NOMO-1 (cell line): ENCODE data around the gene AHCYL2.
A peak's percentile ranks its signal among the peaks of the same experiment; 100 is the strongest.

Experiments used
- DNase-seq, 2 experiments: peaks; one replicate each; lab custom pipeline; 2025; ENCODE audit not compliant: unreplicated experiment in 2 of 2; lab: John Stamatoyannopoulos, UW

AHCYL2 gene

DNA sequence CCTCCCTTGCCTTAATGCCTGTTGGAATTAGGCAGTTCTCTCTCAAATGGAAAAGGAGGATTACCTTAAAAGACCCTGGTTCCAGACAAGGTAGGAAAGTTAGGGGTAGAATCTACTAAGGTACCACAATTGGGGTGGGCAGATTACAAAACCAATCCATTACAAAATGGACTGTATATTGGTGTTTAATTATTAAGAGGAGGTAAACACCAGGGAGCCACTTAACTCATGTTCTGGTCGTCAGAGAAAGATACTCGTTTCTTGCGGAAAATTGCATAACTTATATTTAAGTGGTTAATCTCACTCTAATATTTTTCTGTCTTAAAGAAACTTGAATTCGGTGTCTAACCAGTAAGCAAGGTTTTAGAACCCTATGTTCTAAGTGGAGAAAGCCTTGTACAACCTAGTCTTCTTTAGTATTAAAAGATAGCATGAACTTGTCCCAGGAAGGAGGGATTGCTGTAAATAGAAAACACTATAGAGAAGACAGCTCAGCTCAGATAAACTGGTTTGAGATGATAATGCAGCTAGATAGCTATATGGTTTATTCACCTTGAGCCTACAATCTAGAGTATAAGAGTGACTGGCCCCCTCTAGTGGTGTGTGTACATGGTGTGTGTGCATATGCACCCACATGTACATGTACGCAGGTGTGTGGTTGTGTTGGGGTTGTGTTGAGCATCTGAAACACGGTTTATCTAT lies 151.4 kb downstream of the AHCYL2 start:
- peak in 1 of 2 experiments; percentile 19 for DNase-seq

- peak; percentile 54 to 78 for DNase-seq
Observed at GRCh38 chr7:129376778-129377700, 152.2 kb downstream of the AHCYL2 start.

- DNase-seq = no peak
Observed at GRCh38 chr7:129381710-129382484, 157.1 kb downstream of the AHCYL2 start.

DNA sequence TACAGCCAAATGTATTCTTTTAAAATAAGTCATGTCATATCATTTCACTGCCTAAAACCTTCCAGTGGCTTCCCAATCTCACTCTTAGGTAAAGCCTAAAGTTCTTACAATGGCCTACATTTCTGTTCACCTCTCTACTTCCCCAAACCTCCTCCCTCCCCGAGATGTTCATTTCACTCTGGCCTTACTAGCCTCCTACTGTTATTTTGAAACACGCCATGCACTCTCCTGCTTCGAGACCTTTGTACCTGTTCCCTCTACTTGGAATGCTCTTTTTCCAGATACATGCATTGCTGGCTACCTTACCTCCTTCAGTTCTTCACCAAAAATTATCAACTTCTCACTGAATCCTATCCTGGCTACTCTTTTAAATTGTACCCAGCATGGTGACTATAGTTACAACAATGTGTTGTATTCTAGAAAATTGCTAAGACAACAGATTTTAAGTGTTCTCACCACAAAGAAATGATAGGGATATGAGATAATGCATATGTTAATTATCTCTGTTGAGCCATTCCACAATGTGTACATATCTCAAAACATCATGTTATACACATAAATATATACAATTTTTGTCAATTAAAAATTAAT lies 158.8 kb downstream of the AHCYL2 start:
- no peak for DNase-seq

DNA sequence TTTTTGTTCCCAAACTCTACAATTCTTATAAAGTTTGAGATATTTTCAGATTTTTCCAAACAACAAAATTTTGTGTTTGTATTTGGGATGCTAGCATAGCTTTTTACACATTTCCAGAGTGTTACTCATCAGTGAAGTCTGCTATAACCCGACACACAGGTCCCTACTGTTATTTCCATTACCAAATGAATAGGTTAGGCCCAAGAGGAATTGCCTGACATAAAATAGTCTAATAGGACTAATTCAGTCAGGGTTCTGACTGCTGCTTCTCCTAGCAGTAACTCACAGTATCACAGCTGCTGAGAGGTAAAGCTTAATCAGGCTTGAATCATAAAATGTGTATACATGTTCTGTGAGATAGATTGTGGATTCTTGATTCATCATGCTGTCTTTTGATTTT lies 160.3 kb downstream of the AHCYL2 start:
- no peak for DNase-seq

- no peak for DNase-seq
Observed at GRCh38 chr7:129385598-129385997, 160.8 kb downstream of the AHCYL2 start.

- no peak for DNase-seq
Observed at GRCh38 chr7:129386506-129386905, 161.7 kb downstream of the AHCYL2 start.

GRCh38 chr7:129387537-129387936 lies 162.7 kb downstream of the AHCYL2 start:
- DNase-seq = no peak

GRCh38 chr7:129388333-129389098 lies 163.7 kb downstream of the AHCYL2 start:
- DNase-seq = no peak

DNA sequence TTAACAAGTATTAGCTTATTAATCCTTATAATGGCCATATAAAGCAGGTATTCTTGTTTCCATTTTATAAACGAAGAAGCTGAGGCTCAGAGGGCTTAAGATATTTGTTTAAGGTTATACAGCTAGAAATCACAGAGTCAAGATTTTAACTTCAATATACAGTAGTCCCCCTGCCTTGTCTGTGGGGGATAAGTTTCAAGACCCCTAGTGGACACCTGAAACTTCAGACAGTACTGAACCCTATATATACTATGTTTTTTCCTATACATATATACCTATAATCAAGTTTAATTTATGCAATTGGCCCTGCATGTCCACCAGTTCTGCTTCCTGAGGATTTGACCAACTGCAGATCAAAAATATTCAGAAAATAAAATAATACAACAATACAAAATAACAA lies 165.0 kb downstream of the AHCYL2 start:
- no peak for DNase-seq

- DNase-seq = no peak
Observed at GRCh38 chr7:129390314-129390713, 165.5 kb downstream of the AHCYL2 start.

- no peak for DNase-seq
Observed at GRCh38 chr7:129391546-129392171, 166.8 kb downstream of the AHCYL2 start.

GRCh38 chr7:129393255-129393654 lies 168.4 kb downstream of the AHCYL2 start:
- no peak for DNase-seq

DNA sequence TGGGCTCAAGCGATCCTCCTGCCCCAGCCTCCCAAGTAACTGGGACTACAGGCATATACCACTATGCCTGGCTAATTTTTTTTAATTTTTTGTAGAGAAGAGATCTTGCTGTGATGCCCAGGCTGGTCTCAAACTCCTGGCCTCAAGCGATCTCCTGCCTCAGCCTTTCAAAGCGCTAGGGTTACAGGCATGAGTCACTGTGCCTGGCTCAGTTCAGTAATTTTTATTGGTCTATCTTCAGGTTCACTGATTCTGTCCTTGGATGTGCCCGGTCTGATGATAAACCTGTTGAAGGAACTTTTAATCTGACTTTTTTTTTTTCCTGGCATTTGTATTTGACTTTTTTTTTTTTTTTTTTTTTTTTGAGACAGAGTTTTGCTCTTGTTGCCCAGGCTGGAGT lies 169.3 kb downstream of the AHCYL2 start:
- DNase-seq = no peak

DNA sequence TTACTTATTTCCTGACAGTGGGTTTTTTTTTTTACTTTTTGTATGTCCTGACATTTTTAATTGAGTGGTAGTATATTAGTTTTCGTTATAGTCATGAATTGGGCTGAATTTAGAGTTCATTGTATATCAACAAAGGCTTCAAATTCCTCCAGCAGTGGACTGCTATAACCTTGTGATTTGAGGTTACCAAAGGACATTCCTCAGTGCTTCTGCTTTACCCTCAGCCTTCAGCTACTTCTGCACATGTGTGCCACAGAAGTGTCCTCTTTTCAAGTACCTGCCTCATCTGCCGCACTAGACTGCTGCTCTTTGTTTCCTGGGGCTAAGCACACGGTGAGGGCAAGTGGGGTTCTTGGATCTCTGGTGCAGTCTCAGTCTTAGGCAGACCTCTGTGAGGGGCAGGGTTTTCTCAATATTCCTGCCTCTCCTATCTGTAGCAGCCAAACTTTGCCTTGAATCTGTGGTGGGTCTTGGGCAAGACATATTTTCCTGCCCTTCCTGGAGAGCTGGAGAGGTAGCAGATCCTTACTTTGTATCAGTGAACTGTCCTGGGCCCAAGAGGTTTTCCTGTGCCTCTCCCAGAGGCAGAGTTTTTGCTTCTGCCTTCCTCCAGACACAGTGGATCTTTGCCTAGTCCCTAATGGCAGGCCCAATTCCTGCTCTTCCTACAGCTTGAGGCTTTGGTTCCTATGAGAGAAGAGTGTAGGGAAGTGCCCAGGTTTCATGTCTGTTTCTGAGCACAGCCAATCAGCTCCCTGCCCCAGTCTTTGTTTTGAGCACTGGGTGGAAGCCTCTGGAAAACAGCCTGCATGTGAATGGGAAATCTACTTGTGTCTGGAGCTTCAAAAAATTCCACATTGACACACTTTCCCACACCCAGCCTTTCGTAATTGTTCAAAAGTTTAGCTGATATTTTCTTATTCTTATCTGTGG lies 170.4 kb downstream of the AHCYL2 start:
- DNase-seq = no peak

- DNase-seq = peak; percentile 35 to 63
Observed at GRCh38 chr7:129401228-129401966, 176.6 kb downstream of the AHCYL2 start.

- no peak for DNase-seq
Observed at GRCh38 chr7:129401967-129402860, 177.4 kb downstream of the AHCYL2 start.
